Stimulated activated CD8-positive, alpha-beta memory T cell treated with anti-CD3 and anti-CD28 coated beads, Interleukin-7, amount 100 ng/mL, for 1 hour (primary cell): ENCODE results near the gene CELSR3.

ENCODE experiments used
- DNase-seq, 2 donors: peaks; one replicate each; pipeline ENCODE4 v3.0.0-alpha.2; 2020; ENCODE audit warnings: low read depth in 2 of 2

CELSR3 gene

GRCh38 chr3:48599509-48600285, 63.0 kb downstream of the CELSR3 start:
- DNase-seq, result no peak

GRCh38 chr3:48599077-48599501, 63.6 kb downstream of the CELSR3 start:
- no peak for DNase-seq

GRCh38 chr3:48598323-48599076, 64.2 kb downstream of the CELSR3 start:
- DNase-seq, result no peak

GRCh38 chr3:48597408-48597800, 65.3 kb downstream of the CELSR3 start:
- DNase-seq, result no peak

GRCh38 chr3:48596676-48597407, 65.8 kb downstream of the CELSR3 start:
- no peak for DNase-seq

GRCh38 chr3:48596157-48596556, 66.5 kb downstream of the CELSR3 start:
- no peak for DNase-seq

- DNase-seq, result no peak
These were observed 67.1 kb downstream of the CELSR3 start for GRCh38 chr3:48595526-48596121.

- no peak for DNase-seq
These were observed 67.6 kb downstream of the CELSR3 start, which contains the start of gene COL7A1 for GRCh38 chr3:48595075-48595525. Gene COL7A1, minus strand, starts transcription at chr3:48595329. Its CDS starts 170 bp downstream, at chr3:48595159.

- no peak for DNase-seq
These were observed 68.2 kb downstream of the CELSR3 start for GRCh38 chr3:48594417-48595049.

- DNase-seq, result no peak
These were observed 69.3 kb downstream of the CELSR3 start for GRCh38 chr3:48593337-48593736.

- no peak for DNase-seq
These were observed 70.1 kb downstream of the CELSR3 start for GRCh38 chr3:48592519-48593087.

- DNase-seq, result no peak
These were observed 70.7 kb downstream of the CELSR3 start for GRCh38 chr3:48591886-48592518.

GRCh38 chr3:48591436-48591835, 71.2 kb downstream of the CELSR3 start:
- DNase-seq, result no peak

GRCh38 chr3:48588230-48588629, 74.5 kb downstream of the CELSR3 start:
- no peak for DNase-seq

- DNase-seq, result no peak
These were observed 75.0 kb downstream of the CELSR3 start for GRCh38 chr3:48587686-48588085.
